Measurements from ENCODE around the gene AP3B2. TPM values are rescaled to one million over a fixed set of nuclear protein-coding genes. Genes with fewer than 3 reads are reported as not detected.
"Not testable (repeated sequence)": the region's sequence is repeated elsewhere in the genome, so short reads cannot be mapped to it uniquely, and the experiment has no call there.

Gene AP3B2
- total RNA-seq, 1 donor from 2014 or later: 8.0 TPM

DNA sequence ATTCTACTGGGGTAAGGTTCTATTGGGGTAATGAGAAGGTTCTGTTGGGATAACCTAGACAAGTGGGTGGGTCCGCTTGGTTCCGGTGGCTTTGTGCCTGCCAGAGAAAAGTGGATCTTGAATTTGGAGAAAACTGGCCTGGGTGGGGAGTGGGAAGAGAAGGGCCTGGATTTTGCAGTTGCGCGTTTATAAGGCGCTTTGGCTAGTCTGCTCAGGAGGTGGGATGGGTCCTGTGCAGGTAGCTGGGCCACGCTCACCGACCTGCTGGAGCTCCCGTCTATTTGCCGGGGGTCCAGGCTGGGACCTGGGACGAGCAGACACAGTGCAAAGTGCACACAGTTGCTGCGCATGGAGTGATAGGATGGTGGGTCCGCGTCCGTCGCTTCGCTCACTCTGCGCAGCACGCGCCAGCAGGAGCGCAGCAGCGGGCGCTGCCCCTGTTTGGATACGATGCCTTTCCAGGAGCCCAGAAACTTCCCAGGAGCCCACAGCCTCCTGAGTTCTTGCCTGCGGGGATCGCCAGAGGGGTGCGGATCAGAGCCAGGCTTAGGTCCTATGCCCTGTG is 1.3 kb upstream of the AP3B2 start:
- H3K4me3 Mint-ChIP-seq: peak overlapping the region; percentile 64
- no peak overlapping the region for H3K27ac Mint-ChIP-seq
- peaks cover 28% of the 10 kb centered on the region for H3K27me3 Mint-ChIP-seq
- no peaks in the 10 kb centered on the region for H3K36me3 Mint-ChIP-seq
- no peak for DNase-seq (ENCODE audit: extremely low spot score, unreplicated experiment)
- TF ChIP-seq, protein P1, sequence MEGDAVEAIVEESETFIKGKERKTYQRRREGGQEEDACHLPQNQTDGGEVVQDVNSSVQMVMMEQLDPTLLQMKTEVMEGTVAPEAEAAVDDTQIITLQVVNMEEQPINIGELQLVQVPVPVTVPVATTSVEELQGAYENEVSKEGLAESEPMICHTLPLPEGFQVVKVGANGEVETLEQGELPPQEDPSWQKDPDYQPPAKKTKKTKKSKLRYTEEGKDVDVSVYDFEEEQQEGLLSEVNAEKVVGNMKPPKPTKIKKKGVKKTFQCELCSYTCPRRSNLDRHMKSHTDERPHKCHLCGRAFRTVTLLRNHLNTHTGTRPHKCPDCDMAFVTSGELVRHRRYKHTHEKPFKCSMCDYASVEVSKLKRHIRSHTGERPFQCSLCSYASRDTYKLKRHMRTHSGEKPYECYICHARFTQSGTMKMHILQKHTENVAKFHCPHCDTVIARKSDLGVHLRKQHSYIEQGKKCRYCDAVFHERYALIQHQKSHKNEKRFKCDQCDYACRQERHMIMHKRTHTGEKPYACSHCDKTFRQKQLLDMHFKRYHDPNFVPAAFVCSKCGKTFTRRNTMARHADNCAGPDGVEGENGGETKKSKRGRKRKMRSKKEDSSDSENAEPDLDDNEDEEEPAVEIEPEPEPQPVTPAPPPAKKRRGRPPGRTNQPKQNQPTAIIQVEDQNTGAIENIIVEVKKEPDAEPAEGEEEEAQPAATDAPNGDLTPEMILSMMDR (conservative IDR thresholded peaks at IDR 0.05): no peak
- no peaks in the 10 kb centered on the region for H3K9me3 Mint-ChIP-seq
- no peaks in the 10 kb centered on the region for H3K4me1 Mint-ChIP-seq (ENCODE audit: unreplicated experiment)

DNA sequence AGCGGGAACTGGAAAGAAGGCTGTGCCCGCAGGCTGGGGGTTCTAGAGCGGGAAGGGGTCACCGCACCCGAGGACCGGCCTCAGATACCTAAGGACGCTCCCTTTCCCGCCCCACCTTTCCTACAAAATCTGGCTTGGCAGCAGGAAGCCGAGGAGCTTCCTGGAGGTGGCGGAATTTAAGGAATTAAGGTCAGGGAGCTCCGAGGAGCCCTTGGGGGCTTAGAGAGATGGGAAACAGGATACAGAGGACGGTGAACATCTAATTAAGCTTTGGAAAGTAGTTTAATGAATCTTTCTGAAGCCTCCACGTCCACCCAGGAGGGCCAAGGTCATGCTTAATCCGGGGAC is 507 bp upstream of the AP3B2 start:
- no peak for DNase-seq (ENCODE audit: extremely low spot score, unreplicated experiment)
- TF ChIP-seq, protein P1 (conservative IDR thresholded peaks at IDR 0.05): no peak
- H3K4me1 Mint-ChIP-seq (ENCODE audit: unreplicated experiment): no peaks in the 10 kb centered on the region
- H3K4me3 Mint-ChIP-seq: peak overlapping the region; percentile 64
- H3K36me3 Mint-ChIP-seq: no peaks in the 10 kb centered on the region
- peaks cover 22% of the 10 kb centered on the region for H3K27me3 Mint-ChIP-seq
- H3K9me3 Mint-ChIP-seq: no peaks in the 10 kb centered on the region
- H3K27ac Mint-ChIP-seq: no peak overlapping the region

DNA sequence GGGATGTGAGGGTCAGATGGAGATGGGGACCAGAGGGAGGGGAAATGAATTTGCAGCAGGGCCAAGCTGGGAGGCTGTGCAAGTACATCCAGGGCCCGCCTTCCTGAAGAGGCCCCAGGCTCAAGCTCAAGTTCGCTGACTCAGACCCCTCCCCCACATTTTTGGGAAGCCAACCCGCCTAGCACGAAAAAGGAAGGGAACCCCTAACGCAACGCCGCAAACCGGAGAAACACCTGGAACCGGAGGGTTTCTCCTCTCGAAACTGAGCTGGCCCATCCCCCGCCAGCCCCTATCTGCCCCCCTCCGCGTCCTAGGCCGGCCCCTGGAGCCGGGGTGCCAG is 624 bp downstream of the AP3B2 start:
- no peaks in the 10 kb centered on the region for H3K4me1 Mint-ChIP-seq (ENCODE audit: unreplicated experiment)

DNA sequence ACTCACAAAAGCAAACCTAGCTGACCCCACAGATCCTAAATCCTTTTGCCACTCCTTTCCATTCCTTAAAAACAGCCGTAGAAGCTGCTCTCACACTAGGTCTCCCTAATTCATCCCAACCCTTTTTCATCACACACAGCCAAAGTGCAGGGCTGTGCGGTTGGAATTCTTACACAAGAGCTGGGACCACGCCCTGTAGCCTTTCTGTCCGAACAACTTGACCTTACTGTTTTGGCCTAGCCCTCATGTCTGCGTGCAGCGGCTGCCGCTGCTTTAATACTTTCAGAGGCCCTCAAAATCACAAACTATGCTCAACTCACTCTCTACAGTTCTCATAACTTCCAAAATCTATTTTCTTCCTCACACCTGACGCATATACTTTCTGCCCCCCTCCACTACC is 3.8 kb downstream of the AP3B2 start:
- not testable (repeated sequence) for H3K27me3 Mint-ChIP-seq; H3K4me1 Mint-ChIP-seq (ENCODE audit: unreplicated experiment); H3K4me3 Mint-ChIP-seq; H3K36me3 Mint-ChIP-seq; H3K27ac Mint-ChIP-seq; DNase-seq (ENCODE audit: extremely low spot score, unreplicated experiment); H3K9me3 Mint-ChIP-seq

More for the DNA sequence above, 624 bp downstream of the AP3B2 start:
- Mint-ChIP-seq H3K27me3 (peaks cover 19% of the 10 kb centered on the region), H3K27ac (no peak overlapping the region), H3K9me3 (no peaks in the 10 kb centered on the region), H3K36me3 (no peaks in the 10 kb centered on the region), H3K4me3 (no peak overlapping the region)
- DNase-seq (ENCODE audit: extremely low spot score, unreplicated experiment): no peak
- TF ChIP-seq, protein P1 (conservative IDR thresholded peaks at IDR 0.05): no peak

DNA sequence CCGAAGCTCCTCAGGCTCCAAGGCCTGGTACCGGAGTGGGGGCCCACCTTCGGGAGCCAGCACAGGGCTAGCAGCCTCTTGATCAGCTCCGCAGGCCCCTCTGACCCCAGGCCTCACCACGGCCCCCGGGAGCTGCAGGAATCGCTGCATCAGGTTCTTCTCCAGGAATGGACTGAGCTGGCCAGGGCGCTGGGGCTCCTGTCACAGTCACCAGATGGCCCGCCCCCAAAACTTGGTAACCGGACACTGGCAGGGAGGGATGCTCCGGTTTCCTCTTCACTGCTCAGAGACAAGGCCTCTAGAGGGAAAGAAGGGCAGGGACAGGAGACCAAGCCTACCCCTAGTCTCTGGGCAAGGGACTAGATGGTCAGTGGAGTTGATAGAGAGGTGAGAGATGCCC is 9.9 kb downstream of the AP3B2 start:
- Mint-ChIP-seq H3K36me3 (no peaks in the 10 kb centered on the region), H3K27me3 (no peaks in the 10 kb centered on the region), H3K27ac (no peak overlapping the region), H3K4me1 (ENCODE audit: unreplicated experiment) (no peaks in the 10 kb centered on the region), H3K4me3 (no peak overlapping the region), H3K9me3 (no peaks in the 10 kb centered on the region)
- TF ChIP-seq, protein P1 (conservative IDR thresholded peaks at IDR 0.05): no peak
- no peak for DNase-seq (ENCODE audit: extremely low spot score, unreplicated experiment)

DNA sequence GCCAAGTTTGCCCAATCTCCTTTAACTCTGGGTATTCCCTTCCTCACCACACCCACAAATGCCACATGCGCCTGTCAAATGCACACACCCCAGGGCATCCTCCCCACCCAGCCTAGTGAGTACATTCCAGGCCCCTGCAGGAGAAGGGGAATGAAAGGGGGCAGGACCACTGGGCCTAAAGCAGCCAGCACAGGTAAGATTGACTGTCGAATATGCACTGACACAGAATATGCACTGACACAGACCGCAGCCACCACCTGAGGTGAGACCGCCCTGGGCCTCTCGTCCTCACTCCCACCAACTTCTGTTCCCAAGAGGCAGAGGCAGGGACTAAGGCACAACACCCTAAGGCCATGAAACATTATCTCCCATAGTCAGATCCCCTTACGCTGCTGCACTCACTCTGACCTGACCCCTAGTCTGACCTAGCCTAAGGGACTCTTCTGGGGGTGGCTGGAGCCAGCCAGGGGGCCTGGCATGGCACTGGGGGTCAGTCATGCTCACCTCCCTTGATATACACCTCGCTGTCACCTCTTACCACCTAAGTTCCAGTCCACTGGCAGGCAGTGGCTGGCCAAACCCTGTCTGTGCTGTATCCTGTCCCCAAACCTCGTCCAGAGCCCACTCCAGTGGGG is 10.8 kb downstream of the AP3B2 start:
- Mint-ChIP-seq H3K36me3 (no peaks in the 10 kb centered on the region), H3K4me3 (no peak overlapping the region), H3K27me3 (no peaks in the 10 kb centered on the region), H3K27ac (no peak overlapping the region), H3K4me1 (ENCODE audit: unreplicated experiment) (no peaks in the 10 kb centered on the region), H3K9me3 (no peaks in the 10 kb centered on the region)
- TF ChIP-seq, protein P1 (conservative IDR thresholded peaks at IDR 0.05): no peak
- DNase-seq (ENCODE audit: extremely low spot score, unreplicated experiment): no peak
